Fibroblast of the aortic adventitia (primary cell): ENCODE data around the gene RMI2. TPM values are rescaled to one million over a fixed set of nuclear protein-coding genes. Genes with fewer than 3 reads are reported as not detected.
A peak's percentile ranks its signal among the peaks of the same experiment; 100 is the strongest.
"Not testable (repeated sequence)": the region's sequence is repeated elsewhere in the genome, so short reads cannot be mapped to it uniquely, and the experiment has no call there.

Experiments
- DNase-seq: peaks from one replicate; pipeline ENCODE4 v3.0.0-alpha.2; 2010; ENCODE audit warnings: low read depth
- H3K4me3 ChIP-seq: 2 replicates; pipeline ENCODE4 v1.5.1; 2011; ENCODE audit warnings: low read depth, mild to moderate bottlenecking, control low read depth, low read length, moderate library complexity
- total RNA-seq: library from RNA; depleted of rRNA; stranded (reverse); fragments of >200 nt; gene quantifications from 2 replicates; pipeline ENCODE4 v1.2.3, GENCODE V29; 2012; ENCODE audit warnings: low replicate concordance
- TF ChIP-seq, protein P1 (sequence below): IDR thresholded peaks from 2 replicates; pipeline ENCODE4 v1.5.1; 2011; ENCODE audit warnings: mild to moderate bottlenecking, low read length, control low read depth, inconsistent platforms; ENCODE audit not compliant: insufficient read depth

RMI2 gene
- total RNA-seq, 1 donor: 24.4 TPM

DNA sequence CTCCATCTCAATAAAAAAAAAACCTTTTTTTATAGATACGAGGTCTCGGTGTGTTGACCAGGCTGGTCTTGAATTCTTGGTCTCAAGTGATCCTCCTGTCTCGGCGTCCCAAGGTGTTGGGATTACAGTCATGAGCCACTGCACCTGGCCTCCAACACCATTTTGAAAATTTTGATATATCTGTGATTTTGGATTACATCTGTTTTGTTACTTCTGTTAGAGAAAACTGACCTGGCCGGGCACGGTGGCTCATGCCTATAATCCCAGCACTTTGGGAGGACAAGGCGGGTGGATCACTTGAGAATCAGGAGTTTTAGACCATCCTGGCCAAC, 18.6 kb downstream of the RMI2 start:
- no peak overlapping the region for H3K4me3 ChIP-seq
- DNase-seq: no peak
- TF ChIP-seq, protein P1, sequence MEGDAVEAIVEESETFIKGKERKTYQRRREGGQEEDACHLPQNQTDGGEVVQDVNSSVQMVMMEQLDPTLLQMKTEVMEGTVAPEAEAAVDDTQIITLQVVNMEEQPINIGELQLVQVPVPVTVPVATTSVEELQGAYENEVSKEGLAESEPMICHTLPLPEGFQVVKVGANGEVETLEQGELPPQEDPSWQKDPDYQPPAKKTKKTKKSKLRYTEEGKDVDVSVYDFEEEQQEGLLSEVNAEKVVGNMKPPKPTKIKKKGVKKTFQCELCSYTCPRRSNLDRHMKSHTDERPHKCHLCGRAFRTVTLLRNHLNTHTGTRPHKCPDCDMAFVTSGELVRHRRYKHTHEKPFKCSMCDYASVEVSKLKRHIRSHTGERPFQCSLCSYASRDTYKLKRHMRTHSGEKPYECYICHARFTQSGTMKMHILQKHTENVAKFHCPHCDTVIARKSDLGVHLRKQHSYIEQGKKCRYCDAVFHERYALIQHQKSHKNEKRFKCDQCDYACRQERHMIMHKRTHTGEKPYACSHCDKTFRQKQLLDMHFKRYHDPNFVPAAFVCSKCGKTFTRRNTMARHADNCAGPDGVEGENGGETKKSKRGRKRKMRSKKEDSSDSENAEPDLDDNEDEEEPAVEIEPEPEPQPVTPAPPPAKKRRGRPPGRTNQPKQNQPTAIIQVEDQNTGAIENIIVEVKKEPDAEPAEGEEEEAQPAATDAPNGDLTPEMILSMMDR: no peak

DNA sequence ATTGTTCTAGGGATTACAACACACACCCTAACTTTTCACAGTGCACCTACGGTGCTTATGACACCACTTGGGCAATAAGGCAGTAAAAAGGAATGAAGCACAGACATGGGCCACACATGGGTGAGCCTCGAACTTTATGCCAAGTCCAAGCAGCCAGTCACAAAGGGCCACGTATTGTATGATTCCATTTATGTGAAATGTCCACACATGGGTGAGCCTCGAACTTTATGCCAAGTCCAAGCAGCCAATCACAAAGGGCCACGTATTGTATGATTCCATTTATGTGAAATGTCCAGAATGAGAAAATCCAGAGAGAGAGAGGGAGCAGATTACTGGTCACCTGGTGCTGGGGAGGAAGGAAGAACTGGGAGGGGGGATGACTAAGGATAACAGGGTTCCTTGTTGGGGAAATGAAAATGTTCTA, 22.2 kb downstream of the RMI2 start:
- TF ChIP-seq, protein P1: no peak
- peak; percentile 71 for DNase-seq
- no peak overlapping the region for H3K4me3 ChIP-seq

DNA sequence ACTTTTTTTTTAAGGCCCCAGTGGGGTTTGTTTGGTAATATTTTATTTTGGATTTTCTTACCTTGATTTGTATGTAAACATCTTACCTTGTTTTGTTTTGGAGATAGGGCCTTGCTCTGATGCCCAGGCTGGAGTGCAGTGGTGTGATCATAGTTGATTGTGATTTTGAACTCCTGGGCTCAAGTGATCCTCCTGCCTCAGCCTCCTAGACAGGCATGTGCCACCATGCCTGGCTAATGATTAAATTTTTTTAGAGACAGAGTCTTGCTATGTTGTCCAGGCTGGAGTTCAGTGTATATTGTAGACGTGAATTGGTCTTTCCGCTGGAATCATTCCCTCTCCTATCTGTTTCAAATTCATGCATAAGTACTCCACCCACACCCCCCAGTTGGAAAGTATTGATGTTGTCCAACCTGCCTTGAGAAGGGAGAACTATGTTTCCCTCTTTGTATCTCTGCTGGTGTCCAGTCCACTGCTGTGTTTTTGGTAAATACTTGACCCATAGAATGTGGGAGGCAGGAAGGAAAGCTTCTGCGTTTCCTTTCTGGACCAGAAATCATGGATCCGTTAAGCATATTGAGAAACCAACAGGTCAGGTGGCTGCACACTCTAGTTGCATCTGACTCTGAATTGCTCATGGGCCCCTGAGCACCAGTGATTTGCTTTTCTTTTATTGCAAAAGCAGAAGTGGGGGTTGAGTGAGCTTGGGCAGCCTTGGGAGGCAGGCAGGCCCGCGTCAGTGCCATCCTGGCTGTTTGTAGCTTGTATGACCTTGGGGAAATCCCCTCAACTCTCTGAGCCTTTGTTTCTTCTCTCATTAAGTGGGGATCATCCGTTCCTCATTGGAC, 25.0 kb downstream of the RMI2 start:
- TF ChIP-seq, protein P1: no peak
- no peak overlapping the region for H3K4me3 ChIP-seq
- no peak for DNase-seq

DNA sequence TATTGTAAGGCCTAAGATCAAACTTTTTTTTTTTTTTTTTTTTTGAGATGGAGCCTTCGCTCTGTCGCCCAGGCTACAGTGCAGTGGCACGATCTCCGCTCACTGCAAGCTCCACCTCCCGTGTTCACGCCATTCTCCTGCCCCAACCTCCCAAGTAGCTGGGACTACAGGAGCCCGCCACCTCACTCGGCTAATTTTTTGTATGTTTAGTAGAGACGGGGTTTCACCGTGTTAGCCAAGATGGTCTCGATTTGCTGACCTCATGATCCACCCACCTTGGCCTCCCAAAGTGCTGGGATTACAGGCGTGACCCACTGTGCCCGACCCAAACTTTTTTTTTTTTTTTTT, 25.6 kb downstream of the RMI2 start:
- H3K4me3 ChIP-seq, DNase-seq: not testable (repeated sequence)

DNA sequence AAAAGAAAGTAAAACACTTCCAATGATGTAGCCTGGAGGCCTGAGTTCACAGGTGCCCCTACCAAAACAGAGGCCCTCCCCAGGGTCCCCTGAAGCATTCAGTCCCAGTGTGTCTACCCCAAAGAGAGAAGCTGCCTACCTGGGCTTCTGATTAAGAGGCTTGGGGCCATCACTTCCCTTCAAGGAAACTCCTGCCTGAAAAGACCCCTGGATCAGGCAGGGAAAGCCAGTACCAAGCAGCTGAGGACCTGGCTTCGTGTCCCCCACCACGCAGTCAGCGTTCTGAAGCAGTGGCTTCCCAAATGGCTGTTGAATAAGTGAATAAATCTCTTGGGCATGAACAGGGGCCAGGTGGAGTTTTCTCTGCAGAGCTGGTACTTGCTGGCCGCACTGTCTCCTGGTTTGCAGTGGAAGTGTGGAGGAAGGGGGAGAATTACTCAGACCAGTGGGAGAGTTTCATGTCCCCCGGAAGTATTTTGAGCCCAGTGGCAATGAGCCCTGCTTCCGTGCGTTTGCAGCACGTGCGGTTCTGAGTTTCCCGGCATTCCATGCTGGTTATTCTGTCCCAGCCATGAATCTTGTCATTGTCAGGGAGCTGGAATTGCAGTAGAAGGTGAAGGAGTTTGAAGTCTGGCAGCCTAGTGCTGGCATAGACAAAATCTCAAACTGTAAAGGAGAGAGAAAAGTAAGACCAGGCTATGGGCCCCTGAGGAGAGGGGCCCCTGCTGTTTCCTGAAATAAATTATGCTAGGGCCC, 27.0 kb downstream of the RMI2 start:
- TF ChIP-seq, protein P1: no peak
- DNase-seq: no peak
- no peak overlapping the region for H3K4me3 ChIP-seq

DNA sequence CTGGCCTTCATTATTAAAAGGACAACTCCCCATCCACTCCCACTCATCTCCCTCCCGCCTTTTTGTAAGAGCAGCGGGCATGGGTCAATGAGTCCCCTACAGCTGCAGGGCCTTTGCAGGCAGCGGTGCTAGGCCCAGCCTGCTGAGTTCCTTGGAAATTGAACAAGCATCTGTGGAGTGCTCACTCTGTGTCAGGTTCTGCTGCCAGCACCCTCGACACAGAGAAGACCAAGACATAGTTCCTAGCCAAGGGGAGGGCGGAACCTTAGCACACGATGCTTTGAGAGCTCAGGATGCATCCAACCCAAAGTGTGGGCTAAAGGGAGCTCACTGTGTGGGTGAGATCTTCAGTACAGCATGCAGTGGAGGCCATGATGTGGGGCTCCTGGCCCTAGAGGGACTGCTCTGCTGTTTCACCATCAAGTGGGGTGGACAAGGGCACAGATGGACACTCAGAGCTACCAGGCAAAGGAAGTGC, 27.6 kb downstream of the RMI2 start:
- TF ChIP-seq, protein P1: no peak
- H3K4me3 ChIP-seq: no peak overlapping the region
- no peak for DNase-seq

DNA sequence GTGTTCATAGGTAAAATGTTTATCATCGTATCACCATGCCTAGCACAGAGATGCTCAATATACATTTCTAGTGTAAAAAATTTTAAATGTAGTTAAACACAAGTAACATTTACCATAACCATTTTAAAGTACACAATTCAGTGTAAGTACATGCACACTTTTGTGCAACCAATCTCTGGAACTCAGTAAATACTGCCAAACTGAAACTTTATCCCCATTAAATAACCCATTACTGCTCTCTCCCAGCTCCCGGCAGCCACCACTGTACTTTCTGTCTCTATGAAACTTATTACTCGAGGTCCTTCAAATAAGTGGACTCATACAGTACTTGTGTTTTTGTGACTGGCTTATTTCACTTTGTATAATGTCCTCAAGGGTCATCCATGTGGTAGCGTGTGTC, 29.0 kb downstream of the RMI2 start:
- TF ChIP-seq, protein P1: no peak
- DNase-seq: no peak
- no peak overlapping the region for H3K4me3 ChIP-seq
